HepG2 (cell line): ENCODE results near the gene VPS13C. TPM values are rescaled to one million over a fixed set of nuclear protein-coding genes. Genes with fewer than 3 reads are reported as not detected.

ENCODE experiments used
- ATAC-seq: fragments of 200-7000 bp; cut with Tn5 transposase; 3 replicates; pipeline ENCODE4 v1.9.1; 2020; ENCODE audit warnings: mild to moderate bottlenecking, moderate library complexity
- BruUV-seq: library from RNA; stranded (reverse); fragments of 400-500 nt; replicated peaks from 2 replicates; lab custom pipeline; 2021; lab: Mats Ljungman, UMichigan
- CTCF ChIA-PET: fragments of 300-600 bp; formaldehyde crosslinking; extraction: SDS; loops from one replicate; lab custom pipeline; 2021; ENCODE audit warnings: low total read pairs, inconsistent platforms, low intra/inter-chr PET ratio; lab: Yijun Ruan, JAX
- POLR2A ChIA-PET: fragments of 350-600 bp; sonication (Branson Sonifier 250); formaldehyde crosslinking; loops from one replicate; lab custom pipeline; 2020; ENCODE audit warnings: antibody characterized with exemption, inconsistent platforms; lab: Yijun Ruan, JAX
- DNase-seq: peaks from one replicate; pipeline ENCODE4 v3.0.0-alpha.2; 2015; ENCODE audit warnings: low spot score
- FAIRE-seq: peaks from 3 replicates; lab custom pipeline; 2011; peaks lifted over from hg19 to GRCh38; lab: Jason Lieb, UNC
- H2AFZ ChIP-seq: one replicate; pipeline ENCODE4 v1.6.1; 2011; ENCODE audit warnings: low read length, inconsistent platforms
- H3K27ac ChIP-seq: fragments of 300-600 bp; 3 replicates; pipeline ENCODE4 v1.8.0; 2011; ENCODE audit warnings: mixed run types, mild to moderate bottlenecking, mixed read lengths, low read length, inconsistent platforms; ENCODE audit not compliant: insufficient read depth; ENCODE audit errors: extremely low read length
- H3K27me3 ChIP-seq, 2 experiments: fragments of 200-600 bp in 1 of 2; 2 replicates in 1 of 2; 3 replicates in 1 of 2; pipeline versions ENCODE4 v1.6.0 to v1.8.0; 2011; ENCODE audit warnings: low read length in 2 of 2, mild to moderate bottlenecking in 2 of 2, moderate library complexity in 2 of 2, inconsistent platforms in 1 of 2; ENCODE audit not compliant: insufficient read depth in 2 of 2, control insufficient read depth in 1 of 2
- H3K36me3 ChIP-seq, 2 experiments: fragments of 200-600 bp in 1 of 2; replicated peaks in 1 of 2; 2 replicates in 1 of 2; 3 replicates in 1 of 2; pipeline versions ENCODE4 v1.5.1 to v1.8.0; 2011; ENCODE audit warnings: low read length in 2 of 2, inconsistent platforms in 1 of 2; ENCODE audit not compliant: insufficient read depth in 2 of 2, control insufficient read depth in 1 of 2
- H3K4me1 ChIP-seq: 2 replicates; pipeline ENCODE4 v1.5.1; 2012; ENCODE audit warnings: low read length, inconsistent platforms; ENCODE audit not compliant: insufficient read depth
- H3K4me2 ChIP-seq: 2 replicates; pipeline ENCODE4 v1.6.0; 2011; ENCODE audit warnings: low read depth, low read length, inconsistent platforms
- H3K4me3 ChIP-seq, 3 experiments: fragments of 200-600 bp in 1 of 3; sonication (generic), shearing (Covaris generic) in 1 of 3; replicated peaks in 1 of 3; 2 replicates each; pipeline ENCODE4 v1.5.1; 2011 to 2016; ENCODE audit warnings: low read length in 3 of 3, inconsistent platforms in 2 of 3, low read depth in 2 of 3, mild to moderate bottlenecking in 2 of 3, control low read depth in 1 of 3, mixed read lengths in 1 of 3; ENCODE audit not compliant: insufficient read depth in 1 of 3
- H3K79me2 ChIP-seq: one replicate; pipeline ENCODE4 v1.6.1; 2011; ENCODE audit warnings: low read length, inconsistent platforms; ENCODE audit not compliant: insufficient read depth
- H3K9ac ChIP-seq: 2 replicates; pipeline ENCODE4 v1.6.0; 2011; ENCODE audit warnings: mild to moderate bottlenecking, low read depth, low read length, inconsistent platforms; ENCODE audit not compliant: insufficient read depth
- H3K9me3 ChIP-seq: 2 replicates; pipeline ENCODE4 v1.5.1; 2012; ENCODE audit warnings: mild to moderate bottlenecking, low read length
- H4K20me1 ChIP-seq: 2 replicates; pipeline ENCODE4 v1.6.0; 2011; ENCODE audit warnings: inconsistent platforms, mild to moderate bottlenecking, low read length, moderate library complexity; ENCODE audit not compliant: insufficient read depth
- HCFC1 ChIP-seq: fragments of 150-350 bp; IDR thresholded peaks from 2 replicates; pipeline ENCODE4 v1.6.1; 2014; ENCODE audit warnings: low read depth, low read length
- HMG20A ChIP-seq: IDR thresholded peaks from 2 replicates; pipeline ENCODE4 v1.6.1; 2016; ENCODE audit warnings: borderline replicate concordance
- JUN ChIP-seq: sonication (generic); formaldehyde crosslinking; IDR thresholded peaks from 2 replicates; pipeline ENCODE4 v1.4.0; 2020; ENCODE audit warnings: mild to moderate bottlenecking, missing genetic modification reagents
- RBFOX2 ChIP-seq: fragments of 200-400 bp; formaldehyde crosslinking; IDR thresholded peaks from 2 replicates; pipeline ENCODE4 v1.6.1; 2017; ENCODE audit warnings: low read depth, mild to moderate bottlenecking, low read length
- ZNF136 ChIP-seq: sonication (generic); formaldehyde crosslinking; IDR thresholded peaks from 2 replicates; pipeline ENCODE4 v1.8.1; 2022; ENCODE audit warnings: low read depth, mild to moderate bottlenecking, moderate library complexity, missing genetic modification reagents
- ZNF740 ChIP-seq: sonication (generic); formaldehyde crosslinking; IDR thresholded peaks from 2 replicates; pipeline ENCODE4 v1.4.0; 2020; ENCODE audit warnings: missing genetic modification reagents
- ZNF878 ChIP-seq: sonication (generic); formaldehyde crosslinking; IDR thresholded peaks from 2 replicates; pipeline ENCODE4 v1.8.1; 2023; ENCODE audit warnings: mild to moderate bottlenecking, missing genetic modification reagents, moderate library complexity
- WGBS: methylation state at CpG from one replicate; pipeline ENCODE4 v1.1.6; 2017; ENCODE audit warnings: low lambda C conversion rate; 5-methylcytosine and 5-hydroxymethylcytosine counted together
- in situ Hi-C: cut with HindIII; loops from 2 replicates; pipeline ENCODE4 v1.10.0; 2017; ENCODE audit warnings: low pct_unique_long_range_greater_than_20kb; ENCODE audit not compliant: extremely low pct_ligation_motif_present
- intact Hi-C: fragments of 100-400 bp; cut with micrococcal nuclease; formaldehyde crosslinking; loops from one replicate; pipeline ENCODE4 v1.10.0; 2022; ENCODE audit not compliant: unreplicated experiment
- polyA plus RNA-seq, 8 experiments: library from polyadenylated mRNA; depleted of rRNA in 3 of 8; stranded (reverse) in 7 of 8; unstranded in 1 of 8; fragments of >200 nt; fragmentation: Illumina TruSeq in 4 of 8; extraction: Trizol in 4 of 8; gene quantifications; 2 replicates each; pipeline versions ENCODE4 v1.2.1 to v1.2.3, GENCODE V29; 2011 to 2016; ENCODE audit warnings: low read depth in 4 of 8, missing spikeins in 1 of 8, mixed read lengths in 1 of 8; ENCODE audit not compliant: insufficient read depth in 1 of 8
- total RNA-seq, 5 experiments: library from RNA; depleted of rRNA; stranded (reverse); fragments of >200 nt; fragmentation: Illumina TruSeq; extraction: Trizol; gene quantifications; 2 replicates each; pipeline ENCODE4 v1.2.3, GENCODE V29; 2016; ENCODE audit warnings: low read depth in 1 of 5

VPS13C gene
- total and polyA plus RNA-seq, 2 of the 13 experiments (the other 11 are each of a cell fraction or from before 2014, with no cell fraction given): 10.9 to 26.8 TPM

- TF ChIP-seq HMG20A (peak; percentile 41; the same call in 1 of the 2 replicates), ZNF878 (no peak), JUN (CRISPR knock-in tag) (peak; percentile 78; the same call in 1 of the 2 replicates)
Measured at GRCh38 chr15:61906961-61907752, 153.1 kb downstream of the VPS13C start (continued).

- FAIRE-seq: no peak
- Histone ChIP-seq H3K9me3 (peaks cover 14% of the 10 kb centered on the region), H3K9ac (no peak overlapping the region), H3K4me1 (no peaks in the 10 kb centered on the region), H3K27me3 (no peaks in the 10 kb centered on the region), H3K4me2 (no peak overlapping the region), H3K27ac (no peak overlapping the region), H4K20me1 (no peaks in the 10 kb centered on the region), H3K79me2 (no peaks in the 10 kb centered on the region), H2AFZ (no peak overlapping the region), H3K4me3 (no peak overlapping the region), H3K36me3 (peaks cover 3 to 21% of the 10 kb centered on the region in 2 experiments; a peak in 3 of 5 replicates)
- ATAC-seq: no peak
- DNase-seq: no peak
- ChIA-PET CTCF (no interaction called here), POLR2A (no interaction called here)
- intact Hi-C loops: no loop called here
- peak; percentile 93 for TF ChIP-seq ZNF136 (CRISPR knock-in tag)
- no peak for TF ChIP-seq RBFOX2
- in situ Hi-C loops: no loop called here
- BruUV-seq: no TSS peak
Measured at GRCh38 chr15:61893146-61893545, 167.1 kb downstream of the VPS13C start.

GRCh38 chr15:61892140-61892539 is 168.1 kb downstream of the VPS13C start:
- FAIRE-seq: no peak

More at GRCh38 chr15:61892140-61892539, 168.1 kb downstream of the VPS13C start:
- in situ Hi-C loops (no loop called here), intact Hi-C loops (no loop called here)
- 100% methylated on average over 1 of the region's 1 CpG for WGBS
- no peak for DNase-seq
- no peak for ATAC-seq
- H3K27ac ChIP-seq: no peak overlapping the region
- H3K4me2 ChIP-seq: no peak overlapping the region
- H3K4me3 ChIP-seq: no peak overlapping the region
- ChIA-PET CTCF (no interaction called here), POLR2A (no interaction called here)
- no peak overlapping the region for H3K9ac ChIP-seq
- peaks cover 3 to 21% of the 10 kb centered on the region in 2 experiments; a peak in 3 of 5 replicates for H3K36me3 ChIP-seq
- no peak overlapping the region for H2AFZ ChIP-seq
- BruUV-seq: no TSS peak
- H4K20me1 ChIP-seq: no peaks in the 10 kb centered on the region
- H3K79me2 ChIP-seq: no peaks in the 10 kb centered on the region
- H3K9me3 ChIP-seq: peaks cover 14% of the 10 kb centered on the region
- H3K4me1 ChIP-seq: no peaks in the 10 kb centered on the region
- TF ChIP-seq HCFC1 (no peak), ZNF740 (no peak), HMG20A (no peak)
- no peaks in the 10 kb centered on the region for H3K27me3 ChIP-seq
